ENCODE data around the gene NFASC.
A peak's percentile ranks its signal among the peaks of the same experiment; 100 is the strongest.

NFASC gene

DNA sequence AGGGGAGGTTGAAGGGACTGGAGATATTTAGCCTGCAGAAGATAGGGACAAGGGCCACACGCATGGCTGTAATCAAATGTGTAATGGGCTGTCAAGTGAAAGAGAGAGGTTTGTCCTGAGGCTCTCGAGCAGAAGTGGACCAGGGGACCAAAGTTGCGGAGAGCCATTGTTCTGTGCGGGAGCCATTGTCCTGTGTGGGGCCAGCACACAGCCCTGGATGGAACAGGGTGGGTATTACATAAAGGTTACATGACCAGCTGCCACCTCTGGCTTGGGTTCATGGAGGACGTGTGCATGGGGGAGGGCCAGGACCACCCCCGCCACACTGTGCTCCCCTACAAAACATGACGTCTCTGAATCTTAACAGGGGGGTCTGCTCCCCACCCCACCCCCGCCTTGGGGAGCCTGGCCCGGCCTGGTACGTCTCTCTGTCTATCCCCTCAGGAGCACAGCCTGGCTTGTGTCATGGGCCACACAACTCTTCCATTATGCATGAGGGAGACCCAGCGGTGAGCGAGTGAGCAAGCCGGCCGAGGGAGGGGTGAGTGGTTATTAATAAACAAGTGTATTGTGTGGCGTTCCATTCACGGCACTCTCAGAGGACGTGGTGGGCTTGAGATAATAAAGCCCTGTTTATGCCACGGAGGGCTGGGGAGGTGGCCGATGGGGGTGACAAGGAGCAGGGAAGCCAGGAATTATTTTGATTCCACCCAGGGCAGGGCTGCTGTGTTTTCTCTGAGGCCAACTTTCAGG, at the start of gene NFASC:
TSS of gene NFASC (plus strand) at position 703 of the 753 bp plus-strand sequence. CDS start 73,454 bp downstream, outside the sequence.
- no peak for DNase-seq (ENCODE audit: low read depth, low spot score)
- H3K27ac ChIP-seq: no peak within 1 kb of the TSS

DNA sequence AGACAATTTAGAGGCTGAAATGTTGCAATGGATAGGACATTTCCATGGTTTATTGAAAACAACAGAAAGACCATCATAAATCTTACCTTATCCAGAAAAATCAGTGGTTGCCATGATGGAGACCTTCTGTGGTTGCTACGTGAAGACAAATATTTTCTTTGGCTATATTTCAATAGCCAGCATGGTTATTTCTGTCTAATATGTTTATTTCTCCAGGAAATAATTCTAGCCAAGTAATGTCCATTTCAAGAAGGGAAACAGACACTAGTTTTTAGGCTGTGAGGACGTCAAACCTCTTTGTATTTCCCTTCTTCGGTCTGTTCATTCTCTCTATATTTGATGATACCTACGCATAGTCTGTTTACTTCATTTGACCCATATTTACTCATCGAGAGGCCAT, 49.2 kb upstream of the NFASC start:
- no peak for DNase-seq (ENCODE audit: low read depth, low spot score)
- no peak overlapping the region for H3K27ac ChIP-seq

DNA sequence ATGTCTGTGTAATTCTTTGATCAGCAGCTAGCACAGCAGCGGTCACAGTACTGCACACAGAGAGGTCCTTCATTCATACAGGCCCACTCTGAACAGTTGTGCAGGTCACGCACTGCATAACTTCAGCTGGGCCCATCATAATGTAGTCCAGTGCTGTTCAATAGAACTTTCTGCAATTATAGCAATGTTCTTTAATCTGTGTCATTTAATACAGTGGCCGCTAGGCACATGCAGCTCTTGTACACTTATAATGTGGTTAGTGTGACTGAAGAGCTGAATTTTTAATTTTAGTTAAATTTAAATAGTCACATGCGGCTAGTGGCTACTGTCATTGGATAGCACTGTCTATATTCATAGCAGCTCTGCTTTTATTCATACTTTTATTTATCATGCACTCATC, 48.7 kb upstream of the NFASC start:
- DNase-seq (ENCODE audit: low read depth, low spot score): no peak

DNA sequence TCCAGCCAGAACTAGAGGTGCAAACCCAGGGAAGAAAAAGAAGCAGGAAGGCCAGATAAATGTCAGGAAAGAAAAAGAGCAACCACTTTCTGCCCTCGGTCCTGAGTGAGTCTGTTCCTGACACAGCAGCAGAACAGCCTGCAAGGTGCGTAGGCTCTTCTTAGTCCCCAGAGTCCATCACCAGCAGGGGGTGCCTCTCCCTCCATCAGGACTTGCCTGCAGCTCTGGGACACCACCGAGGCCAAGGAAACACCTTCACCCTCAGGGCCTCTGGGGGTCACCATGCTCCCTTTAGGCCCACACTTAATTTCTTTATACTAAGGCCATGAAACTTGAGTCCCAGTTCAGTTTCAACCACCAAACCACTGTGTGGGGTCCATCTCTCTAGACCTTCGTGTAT, 43.7 kb upstream of the NFASC start:
- DNase-seq (ENCODE audit: low read depth, low spot score): no peak
- no peak overlapping the region for H3K27ac ChIP-seq

More for the DNA sequence above, 48.7 kb upstream of the NFASC start:
- no peak overlapping the region for H3K27ac ChIP-seq

- no peak overlapping the region for H3K27ac ChIP-seq
- no peak for DNase-seq (ENCODE audit: low read depth, low spot score)
These were observed 42.3 kb upstream of the NFASC start for GRCh38 chr1:204828352-204828850.

DNA sequence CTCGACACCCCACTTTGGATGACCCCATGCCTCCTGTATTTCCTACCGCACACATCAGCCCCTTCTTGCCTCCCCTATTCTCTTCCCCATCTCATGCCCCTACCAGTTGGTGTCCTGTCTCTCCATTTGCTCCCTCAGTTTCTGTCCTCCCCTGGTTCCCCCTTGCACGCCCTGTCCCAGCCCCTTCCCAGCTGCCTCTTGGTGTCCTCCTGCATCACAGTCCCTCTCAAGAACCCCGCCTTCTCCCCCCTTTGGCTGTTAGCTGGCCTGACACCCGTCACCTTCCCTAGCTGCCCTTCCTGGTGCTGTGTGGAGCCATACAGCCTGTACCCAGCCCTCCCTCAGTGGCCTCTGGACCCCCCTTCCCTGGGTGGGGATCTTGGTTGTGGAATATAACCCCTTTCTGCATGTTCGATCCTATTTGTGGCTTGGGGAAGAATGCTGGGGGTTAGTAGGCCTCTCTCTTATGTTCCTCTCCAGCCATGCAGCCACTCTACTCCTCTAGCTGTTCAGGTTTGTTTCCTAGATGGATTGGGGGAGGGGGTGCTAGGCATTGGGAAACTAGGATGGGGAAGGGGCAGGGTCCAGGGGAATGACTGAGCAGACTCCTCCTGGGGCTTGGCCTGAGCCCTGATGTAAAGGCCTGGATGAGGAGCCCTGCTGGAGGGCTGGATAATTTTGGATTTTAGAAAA, 41.4 kb upstream of the NFASC start:
- DNase-seq (ENCODE audit: low read depth, low spot score): no peak
- H3K27ac ChIP-seq: no peak overlapping the region

- no peak for DNase-seq (ENCODE audit: low read depth, low spot score)
- no peak overlapping the region for H3K27ac ChIP-seq
These were observed 39.9 kb upstream of the NFASC start for GRCh38 chr1:204830747-204831146.

GRCh38 chr1:204831186-204831585, 39.5 kb upstream of the NFASC start:
- H3K27ac ChIP-seq: no peak overlapping the region
- no peak for DNase-seq (ENCODE audit: low read depth, low spot score)

DNA sequence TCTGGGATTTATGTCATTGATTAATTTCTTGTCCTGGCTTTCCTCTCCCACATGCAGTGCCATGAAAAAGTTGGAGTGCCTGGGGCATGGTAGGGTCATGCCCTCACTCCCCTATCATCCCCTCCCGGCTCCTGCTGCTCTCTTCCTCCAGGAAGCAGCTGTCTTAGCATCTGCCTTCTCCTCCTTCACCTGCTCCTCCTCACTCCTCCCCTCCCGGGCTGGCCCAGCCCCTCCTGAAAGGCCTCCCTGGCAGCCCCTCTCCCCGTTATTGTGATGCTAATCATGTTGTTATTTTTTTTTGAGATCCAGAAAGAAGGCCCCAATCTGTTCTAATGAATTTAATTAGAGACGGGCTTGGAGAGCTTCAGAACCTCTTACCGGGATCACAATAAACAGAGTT, 36.3 kb upstream of the NFASC start:
- DNase-seq (ENCODE audit: low read depth, low spot score): no peak
- H3K27ac ChIP-seq: no peak overlapping the region

DNA sequence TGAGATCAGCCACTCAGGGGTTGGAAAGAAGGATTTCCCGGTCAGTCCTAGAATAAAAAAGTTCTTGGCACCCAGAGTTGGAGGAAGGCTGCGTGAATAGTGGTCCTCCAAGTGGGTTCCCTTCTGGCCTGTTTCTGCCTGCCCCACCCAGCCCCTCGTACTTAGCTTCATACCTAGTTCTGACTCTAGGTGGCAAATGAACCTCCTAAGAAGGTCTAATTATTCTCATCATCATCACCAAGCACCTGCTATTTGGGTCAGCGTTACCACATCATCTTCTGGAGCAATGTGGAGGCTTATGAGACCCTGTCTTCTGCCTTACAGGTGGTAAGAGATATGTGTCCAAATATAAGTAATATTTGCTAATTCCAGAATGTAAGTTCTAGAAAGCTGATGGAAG, 35.9 kb upstream of the NFASC start:
- no peak overlapping the region for H3K27ac ChIP-seq
- DNase-seq (ENCODE audit: low read depth, low spot score): no peak

DNA sequence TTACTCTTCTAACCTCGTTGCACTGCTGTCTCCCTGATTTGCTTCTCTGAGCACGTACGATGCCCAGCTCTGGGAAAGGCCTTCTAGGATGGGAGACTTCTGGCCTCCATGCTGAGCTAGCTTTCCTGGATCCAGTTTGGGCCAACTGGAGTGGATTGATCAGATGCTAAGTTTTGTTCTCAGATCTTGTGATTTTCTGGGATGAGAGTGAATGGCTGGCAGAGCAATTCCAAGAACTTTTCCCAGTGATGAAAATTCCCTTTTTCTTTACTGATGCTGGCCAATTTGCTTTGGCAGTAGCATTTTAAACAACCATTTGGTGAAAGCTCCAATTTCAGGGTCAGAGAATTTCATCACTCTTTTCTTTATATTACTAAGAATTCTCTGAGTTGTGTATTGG, 34.9 kb upstream of the NFASC start:
- DNase-seq (ENCODE audit: low read depth, low spot score): no peak
- no peak overlapping the region for H3K27ac ChIP-seq

GRCh38 chr1:204836856-204837255, 33.8 kb upstream of the NFASC start:
- no peak overlapping the region for H3K27ac ChIP-seq
- DNase-seq (ENCODE audit: low read depth, low spot score): no peak

- DNase-seq (ENCODE audit: low read depth, low spot score): no peak
- H3K27ac ChIP-seq: no peak overlapping the region
These were observed 33.1 kb upstream of the NFASC start for GRCh38 chr1:204837440-204838084.

GRCh38 chr1:204841316-204841715, 29.3 kb upstream of the NFASC start:
- no peak overlapping the region for H3K27ac ChIP-seq
- DNase-seq (ENCODE audit: low read depth, low spot score): no peak

- DNase-seq (ENCODE audit: low read depth, low spot score): peak; percentile 12
These were observed 28.9 kb upstream of the NFASC start for GRCh38 chr1:204841798-204842197.

DNA sequence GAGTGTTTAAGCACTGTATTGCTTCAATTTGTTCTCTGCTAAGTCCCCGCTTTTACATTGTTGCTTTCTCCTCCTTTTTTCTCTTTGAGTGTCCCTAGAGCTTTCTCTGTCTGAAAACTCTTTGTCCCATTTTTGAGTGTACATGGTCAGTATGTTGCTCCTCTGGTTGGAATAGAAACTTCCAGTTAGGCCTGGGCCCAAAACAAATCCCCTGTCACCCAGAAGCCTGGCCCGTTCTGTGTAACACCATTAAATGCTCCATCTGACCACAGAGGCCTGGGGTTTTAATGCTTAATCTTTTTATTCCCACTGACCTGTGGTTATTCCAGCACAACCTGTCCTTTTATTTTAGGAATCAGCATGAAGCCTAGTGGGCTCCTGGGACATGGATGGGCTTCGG, 28.3 kb upstream of the NFASC start:
- no peak for DNase-seq (ENCODE audit: low read depth, low spot score)
- H3K27ac ChIP-seq: no peak overlapping the region

More at GRCh38 chr1:204841798-204842197, 28.9 kb upstream of the NFASC start:
- H3K27ac ChIP-seq: no peak overlapping the region

- no peak for DNase-seq (ENCODE audit: low read depth, low spot score)
- no peak overlapping the region for H3K27ac ChIP-seq
These were observed 27.8 kb upstream of the NFASC start for GRCh38 chr1:204842892-204843291.

DNA sequence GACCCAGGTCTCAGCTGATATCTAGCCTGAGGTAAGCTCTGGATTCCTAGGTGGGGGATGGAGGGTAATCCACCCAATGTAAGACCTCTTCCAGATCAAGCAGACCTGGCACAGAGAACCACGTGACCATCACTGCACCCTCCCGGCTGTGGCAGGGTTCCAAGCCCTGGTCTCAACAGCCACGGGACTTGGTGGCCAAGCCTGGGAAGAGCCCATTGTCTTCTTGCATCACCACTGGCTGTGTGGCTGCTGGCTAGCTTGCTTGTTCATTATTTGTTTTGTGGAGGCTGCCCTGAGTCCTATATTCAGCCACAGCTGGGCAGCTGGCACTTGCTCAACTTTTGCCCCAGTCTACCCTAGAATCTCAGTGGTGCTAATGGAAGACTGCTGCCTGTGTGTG, 24.1 kb upstream of the NFASC start:
- DNase-seq (ENCODE audit: low read depth, low spot score): no peak
- H3K27ac ChIP-seq: no peak overlapping the region

GRCh38 chr1:204848579-204848978, 22.1 kb upstream of the NFASC start:
- H3K27ac ChIP-seq: no peak overlapping the region
- DNase-seq (ENCODE audit: low read depth, low spot score): no peak

DNA sequence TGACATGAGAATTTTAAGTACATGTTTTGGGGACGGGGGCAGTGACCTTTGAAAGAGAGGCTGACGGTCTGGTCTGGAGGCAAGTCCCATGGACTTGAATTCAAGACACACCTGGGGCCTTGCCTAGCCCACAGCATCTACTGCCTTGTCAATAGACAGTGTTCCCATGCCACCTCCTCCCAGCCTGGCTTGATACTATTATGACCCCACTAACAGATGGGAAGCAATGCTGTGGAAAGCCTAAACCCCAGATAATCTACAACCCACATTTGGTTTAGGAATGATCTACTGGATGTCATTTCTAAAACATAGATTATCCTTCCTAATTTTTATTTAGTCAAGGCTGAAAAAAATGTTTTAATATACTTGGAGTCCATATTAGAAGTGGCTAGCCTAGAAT, 17.8 kb upstream of the NFASC start:
- no peak overlapping the region for H3K27ac ChIP-seq
- DNase-seq (ENCODE audit: low read depth, low spot score): no peak

DNA sequence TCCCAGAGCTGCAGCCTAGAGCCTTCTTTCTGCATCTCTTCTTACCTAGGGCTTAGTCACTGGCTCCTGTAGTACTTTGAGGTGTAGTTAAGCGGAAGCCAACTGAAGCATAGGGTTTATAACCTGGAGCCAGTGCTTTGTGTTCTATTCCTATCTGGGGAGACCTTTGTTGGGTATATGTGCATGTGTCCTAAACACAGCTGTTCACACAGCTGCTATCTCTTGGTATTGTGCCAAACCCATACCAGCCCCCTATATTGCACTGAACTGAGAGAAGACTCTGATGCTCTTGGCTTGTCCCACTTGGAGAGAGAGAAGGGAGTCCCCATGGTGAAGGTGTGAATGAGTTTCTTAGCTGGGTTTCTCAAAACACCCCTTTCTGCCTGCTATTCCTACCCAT, 17.2 kb upstream of the NFASC start:
- H3K27ac ChIP-seq: no peak overlapping the region
- no peak for DNase-seq (ENCODE audit: low read depth, low spot score)
